ENCODE data around the gene AGMO. TPM values are rescaled to one million over a fixed set of nuclear protein-coding genes. Genes with fewer than 3 reads are reported as not detected.

Gene AGMO
- total and polyA plus RNA-seq, 3 donors from 2014 or later = 13.1 to 52.8 (median 46.6) TPM

DNA sequence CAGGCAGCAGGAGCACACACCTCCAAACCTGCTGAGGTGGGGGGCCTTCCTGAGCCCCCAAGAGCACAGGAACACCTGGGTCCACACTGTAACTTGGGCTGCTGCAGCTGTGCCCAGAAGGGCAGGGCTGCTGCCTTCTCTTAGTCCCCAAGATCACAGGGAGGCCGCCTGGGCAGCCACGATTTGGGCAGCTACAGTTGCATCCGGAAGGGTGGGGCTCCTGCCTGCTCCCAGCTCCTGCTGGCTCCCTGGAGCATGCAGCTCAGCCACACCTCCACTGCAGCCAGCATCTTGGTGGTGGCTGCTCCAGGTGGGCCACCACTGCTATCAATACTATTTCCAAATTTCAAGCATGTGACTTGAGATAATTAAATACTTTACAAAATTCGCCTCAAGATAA is 38.5 kb upstream of the AGMO start:
- H3K36me3 ChIP-seq (ENCODE audit: low read depth, missing control alignments) = no peaks in the 10 kb centered on the region
- intact Hi-C loops (cut with DNase I; ENCODE audit: low total_unique reads) = no loop called here
- no peak overlapping the region for H3K27ac ChIP-seq
- H3K4me1 ChIP-seq = no peaks in the 10 kb centered on the region
- H3K9me3 ChIP-seq = no peaks in the 10 kb centered on the region
- WGBS, 2 donors = 76 to 78% methylated on average over 4 of the region's 4 CpGs
- TF ChIP-seq, protein P1, sequence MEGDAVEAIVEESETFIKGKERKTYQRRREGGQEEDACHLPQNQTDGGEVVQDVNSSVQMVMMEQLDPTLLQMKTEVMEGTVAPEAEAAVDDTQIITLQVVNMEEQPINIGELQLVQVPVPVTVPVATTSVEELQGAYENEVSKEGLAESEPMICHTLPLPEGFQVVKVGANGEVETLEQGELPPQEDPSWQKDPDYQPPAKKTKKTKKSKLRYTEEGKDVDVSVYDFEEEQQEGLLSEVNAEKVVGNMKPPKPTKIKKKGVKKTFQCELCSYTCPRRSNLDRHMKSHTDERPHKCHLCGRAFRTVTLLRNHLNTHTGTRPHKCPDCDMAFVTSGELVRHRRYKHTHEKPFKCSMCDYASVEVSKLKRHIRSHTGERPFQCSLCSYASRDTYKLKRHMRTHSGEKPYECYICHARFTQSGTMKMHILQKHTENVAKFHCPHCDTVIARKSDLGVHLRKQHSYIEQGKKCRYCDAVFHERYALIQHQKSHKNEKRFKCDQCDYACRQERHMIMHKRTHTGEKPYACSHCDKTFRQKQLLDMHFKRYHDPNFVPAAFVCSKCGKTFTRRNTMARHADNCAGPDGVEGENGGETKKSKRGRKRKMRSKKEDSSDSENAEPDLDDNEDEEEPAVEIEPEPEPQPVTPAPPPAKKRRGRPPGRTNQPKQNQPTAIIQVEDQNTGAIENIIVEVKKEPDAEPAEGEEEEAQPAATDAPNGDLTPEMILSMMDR (IDR thresholded peaks at IDR 0.05) = no peak
- TF ChIP-seq POLR2A (IDR thresholded peaks at IDR 0.05) = no peak
- H3K27me3 ChIP-seq = no peaks in the 10 kb centered on the region
- no peak for DNase-seq
- no peak overlapping the region for H3K4me3 ChIP-seq

DNA sequence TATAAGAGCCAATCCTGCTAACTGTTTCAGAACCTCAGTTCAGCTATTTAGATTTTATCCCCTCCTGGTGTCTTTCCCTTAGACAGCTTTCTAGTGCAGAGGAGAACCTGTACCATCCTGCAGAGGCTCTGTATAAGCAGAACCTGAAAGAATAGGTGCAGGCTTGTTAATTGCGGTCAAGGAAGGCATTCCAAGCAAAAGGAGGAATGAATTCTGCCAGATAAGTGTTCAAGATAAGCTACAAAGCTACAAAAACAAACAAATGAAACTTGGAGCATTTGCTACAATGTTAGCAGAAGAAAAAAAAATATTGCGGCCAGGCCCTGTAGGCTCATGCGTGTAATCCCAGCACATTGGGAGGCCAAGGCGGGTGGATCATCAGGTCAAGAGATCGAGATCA is 32.6 kb upstream of the AGMO start:
- no peak overlapping the region for H3K27ac ChIP-seq
- 57 to 60% methylated on average over 5 of the region's 5 CpGs for WGBS, 2 donors
- no peaks in the 10 kb centered on the region for H3K4me1 ChIP-seq
- DNase-seq = no peak
- no peaks in the 10 kb centered on the region for H3K27me3 ChIP-seq
- TF ChIP-seq, protein P1 (IDR thresholded peaks at IDR 0.05) = no peak
- TF ChIP-seq POLR2A (IDR thresholded peaks at IDR 0.05) = no peak
- no peaks in the 10 kb centered on the region for H3K36me3 ChIP-seq (ENCODE audit: low read depth, missing control alignments)
- no peaks in the 10 kb centered on the region for H3K9me3 ChIP-seq
- intact Hi-C loops (cut with DNase I; ENCODE audit: low total_unique reads) = no loop called here
- H3K4me3 ChIP-seq = no peak overlapping the region

DNA sequence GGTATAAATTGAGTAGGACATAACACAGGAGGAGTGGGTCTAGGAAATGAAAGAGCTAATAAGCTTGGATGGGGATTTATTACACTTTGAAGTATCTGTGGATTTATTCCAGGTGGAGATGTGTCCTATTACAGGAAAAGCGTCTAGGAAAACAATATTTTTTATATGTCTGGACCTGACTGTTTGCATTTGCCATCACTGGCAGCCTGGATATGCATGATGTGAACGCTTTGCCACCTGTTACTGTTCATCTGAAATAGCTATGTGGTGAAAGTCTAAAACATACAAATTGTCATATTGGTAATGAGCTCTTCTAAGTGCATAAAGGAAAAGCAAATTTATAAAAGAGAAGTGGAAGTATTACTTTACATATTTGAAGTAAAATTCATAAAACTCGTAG is 31.6 kb upstream of the AGMO start:
- no peaks in the 10 kb centered on the region for H3K4me1 ChIP-seq
- H3K4me3 ChIP-seq = no peak overlapping the region
- no peaks in the 10 kb centered on the region for H3K36me3 ChIP-seq (ENCODE audit: low read depth, missing control alignments)
- no peaks in the 10 kb centered on the region for H3K27me3 ChIP-seq
- H3K9me3 ChIP-seq = no peaks in the 10 kb centered on the region
- H3K27ac ChIP-seq = no peak overlapping the region
- DNase-seq = no peak
- TF ChIP-seq, protein P1 (IDR thresholded peaks at IDR 0.05) = no peak
- TF ChIP-seq POLR2A (IDR thresholded peaks at IDR 0.05) = no peak
- intact Hi-C loops (cut with DNase I; ENCODE audit: low total_unique reads) = no loop called here
- WGBS, 2 donors = 88 to 90% methylated on average over 3 of the region's 3 CpGs

DNA sequence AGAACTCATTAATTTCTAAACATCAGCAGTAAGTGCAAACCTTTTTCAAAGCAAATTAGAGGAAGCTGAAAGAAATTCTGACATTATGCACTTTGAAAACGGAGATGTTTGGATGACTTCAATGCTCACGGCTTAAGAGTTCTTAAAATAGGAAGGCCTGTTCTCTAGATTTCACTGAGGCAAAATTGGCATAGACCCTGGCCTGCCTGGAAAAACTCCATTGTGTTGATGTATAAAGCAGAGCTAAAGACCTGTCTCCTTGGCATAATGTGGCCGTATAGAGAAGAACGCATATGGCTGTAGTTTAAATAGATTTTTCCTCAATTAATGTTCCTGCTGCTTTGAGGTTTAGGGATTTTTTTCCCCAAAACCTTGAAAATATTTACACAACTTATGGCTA is 24.5 kb upstream of the AGMO start:
- Histone ChIP-seq H3K36me3 (ENCODE audit: low read depth, missing control alignments) (no peaks in the 10 kb centered on the region), H3K4me3 (no peak overlapping the region), H3K9me3 (no peaks in the 10 kb centered on the region), H3K27me3 (no peaks in the 10 kb centered on the region), H3K27ac (no peak overlapping the region), H3K4me1 (no peaks in the 10 kb centered on the region)
- DNase-seq = no peak
- intact Hi-C loops (cut with DNase I; ENCODE audit: low total_unique reads) = no loop called here
- TF ChIP-seq, protein P1 (IDR thresholded peaks at IDR 0.05) = no peak
- TF ChIP-seq POLR2A (IDR thresholded peaks at IDR 0.05) = no peak
- 90 to 92% methylated on average over 4 of the region's 4 CpGs for WGBS, 2 donors

DNA sequence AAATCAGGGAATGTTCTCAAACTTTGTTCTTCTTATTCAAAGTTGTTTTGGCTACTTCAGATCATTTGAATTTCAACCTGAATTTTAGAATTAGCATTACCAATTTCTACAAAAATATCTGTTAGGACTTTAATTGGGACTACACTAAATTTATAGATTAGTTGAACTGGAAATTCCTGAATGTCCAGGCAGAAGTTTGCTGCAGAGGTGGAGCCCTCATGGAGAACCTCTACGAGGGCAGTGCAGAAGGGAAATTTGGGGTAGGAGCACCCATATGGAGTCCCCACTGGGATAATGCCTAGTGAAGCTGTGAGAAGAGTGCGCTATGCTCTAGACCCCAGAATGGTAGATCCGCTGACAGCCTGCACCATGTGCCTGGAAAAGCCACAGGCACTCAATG is 22.8 kb upstream of the AGMO start:
- Histone ChIP-seq H3K4me3 (no peak overlapping the region), H3K4me1 (no peaks in the 10 kb centered on the region), H3K9me3 (no peaks in the 10 kb centered on the region), H3K36me3 (ENCODE audit: low read depth, missing control alignments) (no peaks in the 10 kb centered on the region), H3K27me3 (no peaks in the 10 kb centered on the region), H3K27ac (no peak overlapping the region)
- intact Hi-C loops (cut with DNase I; ENCODE audit: low total_unique reads) = no loop called here
- TF ChIP-seq, protein P1 (IDR thresholded peaks at IDR 0.05) = no peak
- TF ChIP-seq POLR2A (IDR thresholded peaks at IDR 0.05) = no peak
- DNase-seq = no peak
- WGBS, 2 donors = 91 to 100% methylated on average over 3 of the region's 3 CpGs

Measured in testis (tissue), 3 donors.